ENCODE data around the gene USP24.

Gene USP24

GRCh38 chr1:55246896-55247295, 31.7 kb upstream of the USP24 start:
- no peak for TF ChIP-seq CREB1 (IDR thresholded peaks at IDR 0.05; ENCODE audit: low read depth)

DNA sequence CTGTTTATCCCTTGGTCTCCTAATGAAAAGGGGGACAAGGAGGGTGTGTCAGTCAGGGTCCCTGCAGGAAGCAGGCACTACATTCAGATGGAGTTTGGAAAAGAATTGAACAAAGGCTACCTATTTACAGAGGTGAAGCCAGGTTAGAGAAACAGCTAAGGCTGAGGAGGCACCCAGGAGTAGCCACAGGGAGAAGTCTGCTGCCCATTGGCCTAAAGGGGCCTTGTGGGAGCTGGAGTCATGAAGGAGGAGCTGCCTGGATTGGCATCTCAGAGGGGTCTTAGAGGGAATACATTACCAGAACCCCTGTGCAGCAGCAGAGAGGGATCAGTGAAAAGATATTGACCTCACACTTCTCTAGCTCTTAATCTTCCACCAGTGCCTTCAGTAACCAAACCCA, 31.2 kb upstream of the USP24 start:
- TF ChIP-seq EGR1 (IDR thresholded peaks at IDR 0.05) (no peak), MAX (IDR thresholded peaks at IDR 0.05) (no peak), NFIC (IDR thresholded peaks at IDR 0.05) (no peak), REST (IDR thresholded peaks at IDR 0.05; ENCODE audit: low read depth) (no peak), EP300 (IDR thresholded peaks at IDR 0.05; ENCODE audit: borderline replicate concordance) (no peak), ZBTB7A (IDR thresholded peaks at IDR 0.05; ENCODE audit: low read depth) (no peak), CREB1 (IDR thresholded peaks at IDR 0.05; ENCODE audit: low read depth) (no peak), TEAD4 (IDR thresholded peaks at IDR 0.05) (no peak), RAD21 (IDR thresholded peaks at IDR 0.05; ENCODE audit: low read depth) (no peak), YY1 (IDR thresholded peaks at IDR 0.05; ENCODE audit: low read depth) (no peak), TCF12 (IDR thresholded peaks at IDR 0.05; ENCODE audit: low read depth) (no peak), CEBPB (IDR thresholded peaks at IDR 0.05) (no peak), FOXM1 (IDR thresholded peaks at IDR 0.05; ENCODE audit: borderline replicate concordance, low read depth) (no peak), TAF1 (IDR thresholded peaks at IDR 0.05; ENCODE audit: low read depth) (no peak)
- TF ChIP-seq, protein P1, sequence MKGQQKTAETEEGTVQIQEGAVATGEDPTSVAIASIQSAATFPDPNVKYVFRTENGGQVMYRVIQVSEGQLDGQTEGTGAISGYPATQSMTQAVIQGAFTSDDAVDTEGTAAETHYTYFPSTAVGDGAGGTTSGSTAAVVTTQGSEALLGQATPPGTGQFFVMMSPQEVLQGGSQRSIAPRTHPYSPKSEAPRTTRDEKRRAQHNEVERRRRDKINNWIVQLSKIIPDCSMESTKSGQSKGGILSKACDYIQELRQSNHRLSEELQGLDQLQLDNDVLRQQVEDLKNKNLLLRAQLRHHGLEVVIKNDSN (IDR thresholded peaks at IDR 0.05): no peak

GRCh38 chr1:55245781-55246180, 30.6 kb upstream of the USP24 start:
- TF ChIP-seq TCF12 (IDR thresholded peaks at IDR 0.05; ENCODE audit: low read depth): no peak
- TF ChIP-seq CREB1 (IDR thresholded peaks at IDR 0.05; ENCODE audit: low read depth): no peak
- TF ChIP-seq TAF1 (IDR thresholded peaks at IDR 0.05; ENCODE audit: low read depth): no peak
- no peak for TF ChIP-seq REST (IDR thresholded peaks at IDR 0.05; ENCODE audit: low read depth)
- TF ChIP-seq, protein P1 (IDR thresholded peaks at IDR 0.05): no peak
- no peak for TF ChIP-seq RAD21 (IDR thresholded peaks at IDR 0.05; ENCODE audit: low read depth)
- no peak for TF ChIP-seq FOXM1 (IDR thresholded peaks at IDR 0.05; ENCODE audit: borderline replicate concordance, low read depth)
- TF ChIP-seq TEAD4 (IDR thresholded peaks at IDR 0.05): no peak
- no peak for TF ChIP-seq EGR1 (IDR thresholded peaks at IDR 0.05)
- no peak for TF ChIP-seq NFIC (IDR thresholded peaks at IDR 0.05)
- TF ChIP-seq CEBPB (IDR thresholded peaks at IDR 0.05): no peak
- no peak for TF ChIP-seq ZBTB7A (IDR thresholded peaks at IDR 0.05; ENCODE audit: low read depth)
- TF ChIP-seq EP300 (IDR thresholded peaks at IDR 0.05; ENCODE audit: borderline replicate concordance): no peak
- no peak for TF ChIP-seq MAX (IDR thresholded peaks at IDR 0.05)
- no peak for TF ChIP-seq YY1 (IDR thresholded peaks at IDR 0.05; ENCODE audit: low read depth)

- TF ChIP-seq REST (IDR thresholded peaks at IDR 0.05; ENCODE audit: low read depth): no peak
- TF ChIP-seq CEBPB (IDR thresholded peaks at IDR 0.05): no peak
- TF ChIP-seq MAX (IDR thresholded peaks at IDR 0.05): no peak
- no peak for TF ChIP-seq TEAD4 (IDR thresholded peaks at IDR 0.05)
- TF ChIP-seq TAF1 (IDR thresholded peaks at IDR 0.05; ENCODE audit: low read depth): no peak
- no peak for TF ChIP-seq YY1 (IDR thresholded peaks at IDR 0.05; ENCODE audit: low read depth)
- TF ChIP-seq RAD21 (IDR thresholded peaks at IDR 0.05; ENCODE audit: low read depth): no peak
- TF ChIP-seq CREB1 (IDR thresholded peaks at IDR 0.05; ENCODE audit: low read depth): no peak
- TF ChIP-seq FOXM1 (IDR thresholded peaks at IDR 0.05; ENCODE audit: borderline replicate concordance, low read depth): no peak
- TF ChIP-seq NFIC (IDR thresholded peaks at IDR 0.05): no peak
- TF ChIP-seq EP300 (IDR thresholded peaks at IDR 0.05; ENCODE audit: borderline replicate concordance): no peak
- TF ChIP-seq TCF12 (IDR thresholded peaks at IDR 0.05; ENCODE audit: low read depth): no peak
- TF ChIP-seq, protein P1 (IDR thresholded peaks at IDR 0.05): no peak
- no peak for TF ChIP-seq EGR1 (IDR thresholded peaks at IDR 0.05)
- no peak for TF ChIP-seq ZBTB7A (IDR thresholded peaks at IDR 0.05; ENCODE audit: low read depth)
Measured at GRCh38 chr1:55244476-55245099, 29.4 kb upstream of the USP24 start.

All from Ishikawa (cell line).